H1 (cell line): ENCODE results near the gene CNTNAP1. TPM values are rescaled to one million over a fixed set of nuclear protein-coding genes. Genes with fewer than 3 reads are reported as not detected.

Experiments used
- CTCF ChIA-PET: fragments of 300-600 bp; sonication (Branson Sonifier 250); formaldehyde crosslinking; loops from one replicate; lab custom pipeline; 2021; ENCODE audit not compliant: partially characterized antibody; lab: Charles Lee
- POLR2A ChIA-PET: fragments of 300-600 bp; sonication (Branson Sonifier 250); formaldehyde crosslinking; loops from one replicate; lab custom pipeline; 2021; ENCODE audit warnings: inconsistent platforms; ENCODE audit not compliant: partially characterized antibody; lab: Charles Lee
- DNase-seq, 2 experiments: peaks; one replicate each; pipeline versions ENCODE4 v3.0.0 to v3.0.0-alpha.2; 2010 to 2022; ENCODE audit warnings: low spot score in 2 of 2, low read depth in 1 of 2, mixed read lengths in 1 of 2
- FAIRE-seq: peaks from 2 replicates; lab custom pipeline; 2011; peaks lifted over from hg19 to GRCh38; lab: Jason Lieb, UNC
- H2AFZ ChIP-seq: 2 replicates; pipeline ENCODE4 v1.8.1; 2012; ENCODE audit warnings: low read length, inconsistent platforms
- H2AK5ac ChIP-seq: 2 replicates; pipeline ENCODE4 v1.6.1; 2013; ENCODE audit warnings: low read depth, low read length
- H2BK120ac ChIP-seq: replicated peaks from 2 replicates; pipeline ENCODE3; 2013; ENCODE audit warnings: low read depth, low read length, inconsistent platforms
- H2BK12ac ChIP-seq: 2 replicates; pipeline ENCODE4 v1.6.1; 2013; ENCODE audit warnings: low read depth, low read length
- H2BK15ac ChIP-seq: 2 replicates; pipeline ENCODE4 v1.6.1; 2013; ENCODE audit warnings: low read length
- H2BK20ac ChIP-seq: 2 replicates; pipeline ENCODE4 v1.6.1; 2013; ENCODE audit warnings: low read length
- H2BK5ac ChIP-seq: 2 replicates; pipeline ENCODE4 v1.6.1; 2013; ENCODE audit warnings: low read depth, low read length
- H3K14ac ChIP-seq: 2 replicates; pipeline ENCODE4 v1.6.1; 2013; ENCODE audit warnings: inconsistent platforms; ENCODE audit not compliant: insufficient read length
- H3K18ac ChIP-seq: 2 replicates; pipeline ENCODE4 v1.6.1; 2013; ENCODE audit warnings: low read length; ENCODE audit errors: extremely low read depth
- H3K23ac ChIP-seq: 2 replicates; pipeline ENCODE4 v1.6.1; 2013; ENCODE audit warnings: inconsistent platforms; ENCODE audit not compliant: insufficient read length
- H3K23me2 ChIP-seq: 2 replicates; pipeline ENCODE4 v1.6.1; 2013; ENCODE audit warnings: low read depth, low read length
- H3K27ac ChIP-seq: 2 replicates; pipeline ENCODE4 v1.6.1; 2011; ENCODE audit warnings: low read depth, low read length, inconsistent platforms
- H3K27me3 ChIP-seq, 4 experiments: replicated peaks in 1 of 4; 1 replicate in 1 of 4; 2 replicates in 3 of 4; pipeline versions ENCODE4 v1.6.1 to v1.8.1; 2011 to 2013; ENCODE audit warnings: low read length in 3 of 4, mild to moderate bottlenecking in 3 of 4, inconsistent platforms in 2 of 4, mixed read lengths in 2 of 4, moderate library complexity in 1 of 4; ENCODE audit not compliant: control insufficient read depth in 3 of 4, insufficient read depth in 3 of 4; ENCODE audit errors: extremely low read depth in 1 of 4
- H3K36me3 ChIP-seq, 4 experiments: 2 replicates each; pipeline versions ENCODE4 v1.6.1 to v1.8.1; 2011 to 2013; ENCODE audit warnings: mild to moderate bottlenecking in 4 of 4, low read length in 3 of 4, moderate library complexity in 2 of 4, control low read depth in 1 of 4, inconsistent platforms in 1 of 4; ENCODE audit not compliant: insufficient read depth in 4 of 4, control insufficient read depth in 2 of 4
- H3K4ac ChIP-seq: replicated peaks from 2 replicates; pipeline ENCODE3; 2013; ENCODE audit warnings: low read length, low read depth, mixed read lengths, inconsistent platforms; ENCODE audit not compliant: insufficient read length
- H3K4me1 ChIP-seq, 4 experiments: replicated peaks in 1 of 4; 1 replicate in 1 of 4; 2 replicates in 3 of 4; pipeline versions ENCODE4 v1.6.1 to v1.8.1; 2011 to 2013; ENCODE audit warnings: low read length in 3 of 4, inconsistent platforms in 2 of 4, mixed read lengths in 1 of 4; ENCODE audit not compliant: insufficient read depth in 4 of 4, control insufficient read depth in 3 of 4
- H3K4me2 ChIP-seq, 2 experiments: 2 replicates each; pipeline versions ENCODE4 v1.6.1 to v1.8.1; 2011 to 2013; ENCODE audit warnings: low read depth in 2 of 2, low read length in 2 of 2, control low read depth in 1 of 2, inconsistent platforms in 1 of 2, mild to moderate bottlenecking in 1 of 2; ENCODE audit not compliant: insufficient read depth in 1 of 2
- H3K4me3 ChIP-seq, 4 experiments: fragments of 200-600, 300-600 bp in 1 of 4; sonication (generic), shearing (Covaris generic), sonication (Bioruptor Twin) in 1 of 4; 2 replicates each; pipeline versions ENCODE4 v1.5.1 to v1.8.1; 2011 to 2016; ENCODE audit warnings: low read length in 4 of 4, low read depth in 3 of 4, control low read depth in 2 of 4, inconsistent platforms in 2 of 4, mild to moderate bottlenecking in 2 of 4, mixed read lengths in 1 of 4, moderate library complexity in 1 of 4; ENCODE audit not compliant: insufficient read depth in 2 of 4; ENCODE audit errors: extremely low read depth in 1 of 4
- H3K56ac ChIP-seq: replicated peaks from 2 replicates; pipeline ENCODE3; 2013; ENCODE audit warnings: low read depth, mild to moderate bottlenecking, mixed read lengths, low read length, inconsistent platforms; ENCODE audit not compliant: insufficient read length
- H3K79me1 ChIP-seq: 2 replicates; pipeline ENCODE4 v1.6.1; 2013; ENCODE audit warnings: low read depth, low read length, control low read depth
- H3K79me2 ChIP-seq, 2 experiments: 2 replicates each; pipeline versions ENCODE4 v1.6.1 to v1.8.1; 2012 to 2013; ENCODE audit warnings: low read length in 2 of 2, mild to moderate bottlenecking in 2 of 2, inconsistent platforms in 1 of 2; ENCODE audit not compliant: insufficient read depth in 2 of 2, control insufficient read depth in 1 of 2
- H3K9ac ChIP-seq, 4 experiments: replicated peaks in 1 of 4; 1 replicate in 1 of 4; 2 replicates in 3 of 4; pipeline versions ENCODE4 v1.6.1 to v1.8.1; 2011 to 2013; ENCODE audit warnings: low read depth in 3 of 4, low read length in 3 of 4, control low read depth in 2 of 4, mild to moderate bottlenecking in 2 of 4, moderate library complexity in 2 of 4, inconsistent platforms in 1 of 4; ENCODE audit errors: extremely low read depth in 1 of 4
- H3K9me3 ChIP-seq, 2 experiments: 2 replicates each; pipeline versions ENCODE4 v1.6.1 to v1.8.1; 2012 to 2013; ENCODE audit warnings: mild to moderate bottlenecking in 2 of 2, moderate library complexity in 2 of 2, control low read depth in 1 of 2, inconsistent platforms in 1 of 2, low read depth in 1 of 2, low read length in 1 of 2, mixed read lengths in 1 of 2; ENCODE audit not compliant: insufficient read depth in 2 of 2
- H4K20me1 ChIP-seq, 2 experiments: replicated peaks in 1 of 2; 2 replicates each; pipeline versions ENCODE3 to v1.8.1; 2011 to 2013; ENCODE audit warnings: inconsistent platforms in 2 of 2, low read length in 2 of 2, mild to moderate bottlenecking in 1 of 2; ENCODE audit not compliant: insufficient read depth in 2 of 2, control insufficient read depth in 1 of 2
- H4K5ac ChIP-seq: 2 replicates; pipeline ENCODE4 v1.6.1; 2013; ENCODE audit warnings: low read length, low read depth, mixed read lengths, inconsistent platforms; ENCODE audit not compliant: insufficient read length
- H4K8ac ChIP-seq: 2 replicates; pipeline ENCODE4 v1.8.0; 2013; ENCODE audit warnings: mild to moderate bottlenecking, moderate library complexity, low read length, inconsistent platforms; ENCODE audit not compliant: insufficient read depth; ENCODE audit errors: extremely low read depth
- H4K91ac ChIP-seq: replicated peaks from 2 replicates; pipeline ENCODE3; 2013; ENCODE audit warnings: low read length, mixed read lengths, inconsistent platforms; ENCODE audit not compliant: insufficient read length
- EGR1 ChIP-seq: IDR thresholded peaks from 2 replicates; pipeline ENCODE4 v1.6.1; 2011; ENCODE audit warnings: low read depth, low read length, borderline replicate concordance
- POLR2A ChIP-seq, 2 experiments: IDR thresholded peaks; 1 replicate in 1 of 2; 2 replicates in 1 of 2; pipeline ENCODE4 v1.6.1; 2011; ENCODE audit warnings: low read depth in 2 of 2, low read length in 2 of 2, mild to moderate bottlenecking in 2 of 2; ENCODE audit errors: control extremely low read depth in 1 of 2
- POLR2AphosphoS5 ChIP-seq: IDR thresholded peaks from 2 replicates; pipeline ENCODE4 v1.6.1; 2011; ENCODE audit warnings: low read depth, low read length
- RXRA ChIP-seq: IDR thresholded peaks from 2 replicates; pipeline ENCODE4 v1.6.1; 2011; ENCODE audit warnings: low read depth, mild to moderate bottlenecking, low read length, moderate library complexity; ENCODE audit not compliant: insufficient read depth
- SAP30 ChIP-seq: fragments of 300-600 bp; sonication (generic); IDR thresholded peaks from 2 replicates; pipeline ENCODE4 v1.7.1; 2012; ENCODE audit warnings: low read length, moderate library complexity, mild to moderate bottlenecking, inconsistent platforms; ENCODE audit not compliant: insufficient read depth, insufficient replicate concordance
- ZNF274 ChIP-seq: IDR thresholded peaks from 2 replicates; pipeline ENCODE4 v1.7.0; 2012; ENCODE audit warnings: low read length, borderline replicate concordance; ENCODE audit errors: extremely low read depth
- WGBS, 2 experiments: shearing (Covaris generic) in 1 of 2; methylation state at CpG; one replicate each; pipeline versions ENCODE4 v1.1.6 to v1.1.7; 2013 to 2015; ENCODE audit warnings: low lambda C conversion rate in 2 of 2, mixed read lengths in 2 of 2, inconsistent platforms in 1 of 2, low coverage in 1 of 2, missing lambda C conversion rate in 1 of 2; ENCODE audit not compliant: insufficient replicate concordance in 2 of 2, insufficient coverage in 1 of 2, insufficient read length in 1 of 2; ENCODE audit errors: extremely low coverage in 1 of 2, missing lambda C conversion rate in 1 of 2; 5-methylcytosine and 5-hydroxymethylcytosine counted together
- polyA plus RNA-seq, 7 experiments: library from polyadenylated mRNA; depleted of rRNA in 3 of 7; stranded (reverse) in 5 of 7; unstranded in 2 of 7; fragments of >200 nt in 5 of 7; fragments of 200-250 nt in 2 of 7; gene quantifications; 1 replicate in 5 of 7; 2 replicates in 1 of 7; 4 replicates in 1 of 7; pipeline versions ENCODE4 v1.2.1 to v1.2.3, GENCODE V29; 2011 to 2013; ENCODE audit warnings: missing spikeins in 2 of 7, mixed read lengths in 2 of 7
- total RNA-seq: library from RNA; stranded (reverse); fragmentation: NEBNext Ultra II Directional; extraction: Animal tissue kit (Norgen Biotek cat#: 25700); gene quantifications from 2 replicates; pipeline ENCODE4 v1.2.1, GENCODE V29; 2021

The CNTNAP1 gene
- total and polyA plus RNA-seq, 2 of the 8 experiments (the other 6 are each of a cell fraction or from before 2014, with no cell fraction given), result 4.7 to 10.0 TPM

DNA sequence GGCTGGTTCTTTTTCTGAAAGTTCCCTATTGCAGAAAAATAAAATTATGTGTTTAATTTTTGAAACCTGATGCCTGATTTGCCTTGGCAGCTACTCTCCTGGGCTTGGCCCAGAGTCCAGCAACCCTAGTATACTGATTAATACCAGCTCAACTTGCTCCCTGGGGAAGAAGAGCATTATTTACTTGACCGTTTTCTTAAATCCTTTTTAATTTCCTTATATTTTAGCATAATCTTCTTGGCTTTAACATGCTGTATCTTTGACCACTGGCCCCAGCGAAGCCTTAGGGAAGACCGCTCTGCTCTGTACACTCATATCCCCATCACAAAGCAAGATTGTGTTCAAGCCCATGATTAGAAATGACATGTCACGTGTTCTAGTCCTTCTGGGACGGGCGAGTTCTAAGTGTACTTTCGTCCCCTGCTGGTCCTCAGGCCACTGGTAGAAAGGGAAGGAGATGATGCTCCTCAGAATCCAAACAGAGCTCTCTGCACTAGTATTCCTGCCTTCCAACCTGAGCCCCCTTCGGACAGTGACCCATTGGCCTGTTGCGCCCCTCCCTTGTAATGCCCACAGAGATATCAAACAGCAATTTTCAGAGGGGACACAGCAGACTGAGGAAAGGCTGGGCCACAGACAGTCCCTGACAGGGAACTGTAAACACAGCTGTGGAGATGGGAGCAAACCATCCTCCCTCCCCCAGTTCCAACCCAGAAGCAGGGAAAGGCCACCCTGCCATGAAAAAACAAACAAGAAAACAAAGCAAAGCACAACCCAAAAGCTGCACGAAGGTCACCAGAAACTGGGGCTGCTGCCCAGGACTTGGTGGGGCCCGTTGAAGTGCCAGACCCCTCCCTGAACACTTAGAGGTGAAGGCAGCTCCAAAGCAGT, 66.8 kb downstream of the CNTNAP1 start:
- peaks cover 0 to 3% (median 1%) of the 10 kb centered on the region in 4 experiments; a peak in 2 of 7 replicates for H3K4me1 ChIP-seq
- H3K4ac ChIP-seq, result no peak overlapping the region
- H2AFZ ChIP-seq, result no peak overlapping the region
- H3K14ac ChIP-seq, result no peak overlapping the region
- DNase-seq (no peak), FAIRE-seq (no peak)
- peaks cover 1% of the 10 kb centered on the region; the same call in 1 of the 2 replicates for H3K23me2 ChIP-seq
- no peaks in the 10 kb centered on the region for H3K79me2 ChIP-seq
- H4K8ac ChIP-seq, result no peak overlapping the region; the same call in 1 of the 2 replicates
- no peaks in the 10 kb centered on the region for H3K36me3 ChIP-seq
- TF ChIP-seq EGR1 (no peak), ZNF274 (no peak), POLR2AphosphoS5 (no peak), RXRA (no peak), SAP30 (no peak), POLR2A (IDR thresholded peaks at IDR 0.05; ENCODE audit: control extremely low read depth in 1 of 2, low read depth in 2 of 2, low read length in 2 of 2) (no peak)
- no peak overlapping the region for H3K27ac ChIP-seq
- H2AK5ac ChIP-seq, result no peak overlapping the region
- no peak overlapping the region for H3K4me3 ChIP-seq
- H4K5ac ChIP-seq, result no peak overlapping the region
- no peaks in the 10 kb centered on the region for H4K20me1 ChIP-seq
- no peak overlapping the region for H2BK15ac ChIP-seq
- 0 out of 2 replicates have a peak overlapping the region, but pooled peaks have one; percentile 21 for H2BK20ac ChIP-seq
- ChIA-PET CTCF (interaction anchor here (0.9 to 10.0 kb wide), 8 partner anchors 13 to 171 kb away, joined by 3 to 81 read pairs (median 4); partner anchors contain the start of genes PSMC3IP, RAMP2 and VPS25), POLR2A (interaction anchor here (0.7 to 6.6 kb wide), 4 partner anchors 13 to 1060 kb away, joined by 3 to 46 read pairs (median 6); partner anchors contain the start of genes RAMP2 and VPS25)
- H3K27me3 ChIP-seq, result peaks cover 9 to 14% (median 13%) of the 10 kb centered on the region in 4 experiments
- no peak overlapping the region for H2BK5ac ChIP-seq
- H4K91ac ChIP-seq, result no peak overlapping the region
- H2BK12ac ChIP-seq, result 0 out of 2 replicates have a peak overlapping the region, but pooled peaks have one; percentile 52
- H3K18ac ChIP-seq, result no peak overlapping the region
- peaks cover 0 to 3% of the 10 kb centered on the region in 2 experiments; a peak in 1 of 4 replicates for H3K9me3 ChIP-seq
- no peak overlapping the region; a peak in 1 of 4 replicates for H3K4me2 ChIP-seq
- no peak overlapping the region for H3K23ac ChIP-seq
- no peak overlapping the region for H3K56ac ChIP-seq
- 92% methylated on average over 11 of the region's 11 CpGs; no CpG with 5 or more reads in 1 of the 2 experiments for WGBS, 2 experiments
- H3K79me1 ChIP-seq, result no peaks in the 10 kb centered on the region
- no peak overlapping the region for H2BK120ac ChIP-seq
- no peak overlapping the region for H3K9ac ChIP-seq
